ENCODE data around the gene RAPGEF1.
A peak's percentile ranks its signal among the peaks of the same experiment; 100 is the strongest.

RAPGEF1 gene

DNA sequence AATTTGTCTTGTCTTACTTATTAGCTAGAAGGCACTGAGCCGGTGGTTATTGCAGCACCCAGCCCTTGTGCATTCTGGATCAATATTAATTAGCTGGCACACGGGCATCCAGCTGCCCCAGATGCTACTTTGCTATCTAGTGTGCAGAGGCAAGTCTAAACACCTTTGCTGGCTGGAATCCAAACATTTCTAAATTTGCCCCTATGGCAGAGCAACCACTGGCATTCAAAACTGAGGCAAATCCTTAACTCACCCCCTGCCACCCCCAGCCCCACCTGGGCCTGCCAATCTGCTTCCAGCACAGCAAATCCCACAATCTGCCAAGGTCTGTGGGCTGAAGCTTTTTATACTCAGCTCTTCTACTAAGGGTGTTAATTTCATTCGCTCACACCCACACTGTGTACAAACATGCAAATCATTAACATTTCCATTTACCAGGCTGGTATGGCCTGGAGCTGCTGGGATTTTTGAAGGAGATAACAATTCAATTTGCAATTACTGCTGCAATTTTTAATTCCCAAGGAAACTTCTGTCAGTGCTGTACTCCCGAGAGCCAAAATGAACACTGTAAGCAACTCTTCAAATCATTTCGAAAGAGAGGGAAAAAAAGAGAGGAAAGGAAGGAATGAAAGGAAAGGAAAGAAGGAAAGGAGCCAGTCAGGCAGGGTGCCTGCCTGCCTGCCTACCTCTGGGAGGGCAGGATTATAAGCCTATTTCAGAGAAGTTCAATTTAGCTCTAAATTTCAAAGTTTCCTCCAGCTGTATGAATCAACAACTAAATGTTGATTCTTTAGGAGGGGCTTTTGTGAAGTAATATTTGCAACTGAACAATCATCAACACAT lies 35.5 kb downstream of the RAPGEF1 start:
- peak; percentile 42 for DNase-seq

DNA sequence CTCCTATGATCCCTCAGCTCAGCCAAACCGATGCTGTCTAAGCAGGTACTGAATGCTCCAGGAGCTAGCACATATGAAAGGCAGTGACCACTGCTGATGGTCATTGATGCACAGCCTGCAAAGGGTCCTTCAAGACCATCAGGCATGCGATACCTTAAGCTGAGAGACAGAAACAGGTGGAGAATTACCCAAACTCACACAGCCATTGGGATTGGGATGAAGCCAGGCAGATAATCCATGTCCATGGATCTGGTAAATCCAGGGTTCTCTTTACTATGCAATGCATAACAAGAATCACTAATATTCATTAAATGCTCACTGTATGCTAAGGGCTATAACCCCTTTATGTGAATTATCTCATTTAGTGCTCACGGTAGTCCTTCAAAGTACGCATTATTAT lies 36.2 kb downstream of the RAPGEF1 start:
- DNase-seq: peak; percentile 32

DNA sequence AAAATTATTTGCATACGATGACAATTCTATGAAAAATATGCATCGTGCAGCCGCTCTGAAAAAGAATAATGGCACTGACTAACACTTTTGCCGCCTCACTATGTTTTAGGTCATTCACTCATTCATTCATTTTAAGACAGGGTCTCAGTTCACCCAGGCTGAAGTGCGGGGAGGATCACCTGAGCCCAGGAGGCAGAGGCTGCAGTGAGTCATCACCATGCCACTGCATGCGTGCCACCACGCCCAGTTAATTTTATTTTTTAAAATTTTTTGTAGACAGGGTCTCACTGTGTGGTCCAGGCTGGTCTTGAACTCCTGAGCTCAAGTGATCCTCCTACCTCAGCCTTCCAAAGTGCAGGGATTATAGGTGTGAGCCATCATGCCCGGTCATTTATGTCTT lies 37.0 kb downstream of the RAPGEF1 start:
- no peak for DNase-seq

DNA sequence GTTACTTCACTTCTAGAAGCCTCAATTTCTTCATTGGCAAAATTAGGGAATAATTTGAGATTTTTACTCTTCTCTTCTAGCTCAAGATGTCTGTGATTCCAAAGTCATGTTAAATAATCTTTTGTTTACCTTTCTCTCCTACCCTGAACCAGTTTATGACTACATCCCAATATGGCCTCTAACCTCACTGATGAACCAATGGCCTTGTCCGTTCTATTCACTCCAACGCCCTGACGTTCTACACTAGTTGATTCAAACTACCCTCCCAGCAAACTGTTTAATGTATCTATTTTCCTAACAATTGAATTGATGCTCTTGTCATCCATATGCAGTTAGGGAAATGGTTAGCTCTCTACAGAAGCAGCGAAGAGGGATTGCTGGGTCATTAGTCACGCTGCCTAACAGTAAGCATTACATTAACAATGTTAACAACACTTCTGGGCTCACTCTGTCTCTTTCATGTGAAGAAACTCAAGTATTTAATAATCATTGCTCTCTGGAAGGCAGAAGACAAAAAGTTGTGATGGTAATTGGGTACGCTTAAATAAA lies 38.0 kb downstream of the RAPGEF1 start:
- peak; percentile 80 for DNase-seq

DNA sequence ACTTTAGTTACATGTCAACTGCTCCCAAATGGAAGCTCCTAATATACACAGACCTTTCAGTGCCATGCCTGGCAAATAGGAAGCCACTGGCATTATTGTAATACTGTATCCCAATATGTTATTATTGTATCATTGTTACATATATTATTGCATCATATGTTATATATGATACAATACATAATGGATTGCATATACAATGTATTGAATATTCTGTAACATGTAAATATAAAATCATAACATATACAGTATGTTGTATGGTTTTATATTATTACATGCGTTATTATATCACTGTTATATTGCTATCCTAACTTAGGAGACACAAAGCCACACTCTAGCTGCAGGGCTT lies 38.5 kb downstream of the RAPGEF1 start:
- DNase-seq: no peak

DNA sequence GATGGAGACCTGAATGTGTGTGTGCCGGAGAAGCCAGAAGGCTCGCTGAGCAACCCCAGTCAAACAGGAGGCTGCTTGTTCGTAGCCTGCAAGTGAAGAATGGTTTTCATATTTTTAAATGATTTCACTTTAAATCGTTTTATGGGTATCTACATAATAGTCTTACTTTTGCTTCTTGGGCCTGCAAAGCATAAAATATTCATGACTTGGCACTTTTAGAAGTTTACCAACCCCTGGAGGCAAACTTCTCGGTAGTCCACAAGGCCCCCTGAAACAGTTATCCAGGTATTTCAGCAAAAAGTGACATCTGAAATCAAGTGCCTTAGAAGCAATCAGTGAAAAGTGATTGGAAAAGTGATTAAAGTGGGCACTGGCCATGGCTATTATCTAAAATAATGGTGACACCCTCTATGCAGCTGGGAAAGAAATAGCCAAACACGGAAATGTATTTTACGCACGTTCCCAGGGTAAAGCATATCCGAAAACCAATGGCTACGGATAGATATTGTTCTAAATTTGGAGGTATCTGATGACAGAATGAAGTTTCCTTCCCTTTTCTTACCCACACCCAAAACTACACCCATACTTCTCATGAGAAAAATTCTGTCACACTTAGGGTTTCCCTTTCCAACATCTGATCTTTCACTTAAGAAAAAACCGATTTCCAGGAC lies 39.0 kb downstream of the RAPGEF1 start:
- no peak for DNase-seq

DNA sequence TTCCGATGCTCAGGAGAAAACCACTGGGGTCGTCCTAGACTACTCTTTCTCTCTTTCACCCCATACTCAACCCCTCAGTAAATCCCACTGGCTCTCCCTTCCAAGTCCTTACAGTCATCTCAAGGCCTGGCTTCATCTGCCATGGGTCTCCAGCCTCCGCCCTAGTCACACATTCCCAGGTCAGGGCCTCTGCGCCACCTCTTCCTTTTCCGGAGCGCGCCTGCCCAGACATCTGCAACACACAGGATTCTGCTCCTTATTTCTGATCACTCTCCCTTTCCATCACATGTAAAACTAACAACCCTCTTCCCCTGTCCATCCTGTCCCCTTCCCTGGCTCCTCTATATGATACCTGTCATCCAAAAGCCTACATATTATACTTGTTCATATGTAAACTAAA lies 39.8 kb downstream of the RAPGEF1 start:
- DNase-seq: no peak

DNA sequence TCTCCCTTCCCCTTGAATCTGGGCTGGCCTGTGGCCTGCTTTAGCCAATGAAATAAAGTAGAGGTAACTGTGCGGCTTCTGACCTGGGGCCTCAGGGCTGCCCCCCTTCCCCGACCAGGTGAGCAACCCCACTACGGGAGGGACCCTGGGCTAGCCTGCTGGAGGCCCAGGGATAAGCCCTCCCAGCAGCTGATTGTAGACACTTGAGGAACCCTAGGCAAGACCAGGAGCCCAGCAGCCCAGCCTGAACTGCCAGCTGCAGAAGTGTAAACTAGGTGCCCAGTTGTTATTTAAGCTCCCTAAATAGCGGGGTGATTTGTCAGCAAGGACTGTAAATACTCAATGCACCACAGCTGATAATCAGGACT lies 41.3 kb downstream of the RAPGEF1 start:
- DNase-seq: peak; percentile 70

DNA sequence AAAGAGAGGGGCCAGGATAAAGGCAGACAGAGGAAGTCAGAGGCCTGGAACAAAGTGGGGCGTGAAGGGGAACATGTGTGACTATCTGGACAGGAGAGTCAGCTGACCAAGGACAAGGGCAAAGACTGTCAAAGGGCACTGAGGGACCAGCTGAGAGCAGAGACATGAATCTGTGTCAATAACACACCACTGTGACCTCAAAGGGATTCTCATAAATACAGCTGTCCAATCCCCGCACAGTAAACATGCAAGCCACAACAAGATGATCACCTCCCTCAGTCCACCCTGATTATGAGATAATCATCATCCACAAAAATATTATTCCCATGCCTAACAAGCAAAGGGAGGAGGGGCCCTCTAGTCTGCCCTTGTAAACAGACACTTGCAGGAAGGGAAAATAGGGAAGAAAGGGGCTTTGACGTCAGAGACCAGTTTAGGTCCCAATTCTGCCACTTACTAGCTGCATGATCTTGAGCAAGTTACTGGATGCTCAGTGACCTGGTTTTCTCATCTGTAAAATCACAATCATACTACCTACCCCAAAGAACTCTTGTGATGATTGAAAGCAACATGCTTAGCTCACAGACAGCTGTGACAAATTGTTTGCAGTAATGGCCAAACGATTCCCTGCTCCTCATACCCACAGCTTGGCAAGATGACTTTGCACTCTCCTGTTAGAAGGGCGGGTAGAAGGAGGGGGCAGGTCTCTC lies 41.8 kb downstream of the RAPGEF1 start:
- peak; percentile 70 for DNase-seq

DNA sequence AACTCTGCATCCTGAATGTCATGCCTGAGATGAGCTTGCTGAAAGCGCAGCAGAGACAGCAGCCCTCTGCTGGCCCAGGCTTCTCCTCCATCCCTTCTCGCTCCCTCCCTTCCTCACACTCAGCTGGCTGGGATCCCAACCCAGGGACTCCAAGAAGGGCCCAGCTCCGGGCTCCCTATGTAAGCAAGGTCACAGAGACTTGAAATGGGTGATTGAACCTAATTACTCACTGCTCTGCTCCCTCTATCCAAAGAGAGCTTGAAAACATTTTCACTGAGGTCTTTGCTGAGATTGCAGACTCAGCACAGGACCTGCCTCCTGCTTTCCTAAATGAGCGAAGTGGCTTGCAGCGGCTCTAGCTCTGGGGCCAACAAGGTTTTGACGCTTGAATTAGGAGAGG lies 42.8 kb downstream of the RAPGEF1 start:
- peak; percentile 14 for DNase-seq

DNA sequence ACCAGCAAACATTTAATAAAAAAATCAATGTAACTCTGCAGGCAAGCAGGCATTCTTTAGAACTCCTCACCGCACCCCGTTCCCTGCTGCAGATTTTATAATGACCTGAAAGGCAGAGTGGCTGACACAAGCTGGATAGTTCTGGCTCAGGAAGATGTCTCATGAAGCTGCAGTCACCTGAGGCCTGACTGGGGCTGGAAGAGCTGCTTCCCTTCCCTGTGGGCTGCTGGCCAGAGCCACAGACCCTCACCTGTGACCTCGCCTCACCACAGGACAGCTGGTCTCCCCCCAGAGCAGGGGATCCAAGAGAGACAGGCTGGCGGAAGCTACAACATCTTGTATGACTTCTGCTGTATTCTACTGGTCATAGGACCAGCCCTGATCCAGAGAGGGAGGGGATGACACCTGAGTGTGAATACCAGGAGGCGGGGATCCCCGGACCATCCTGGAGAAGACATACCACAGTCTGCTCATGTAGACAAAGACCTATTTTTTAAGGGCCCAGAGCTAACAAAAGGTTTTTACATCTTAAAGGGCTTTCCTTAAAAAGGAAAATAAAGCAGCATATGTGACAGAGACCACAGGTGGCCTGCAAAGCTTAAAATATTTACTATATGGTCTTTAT lies 43.9 kb downstream of the RAPGEF1 start:
- DNase-seq: no peak

DNA sequence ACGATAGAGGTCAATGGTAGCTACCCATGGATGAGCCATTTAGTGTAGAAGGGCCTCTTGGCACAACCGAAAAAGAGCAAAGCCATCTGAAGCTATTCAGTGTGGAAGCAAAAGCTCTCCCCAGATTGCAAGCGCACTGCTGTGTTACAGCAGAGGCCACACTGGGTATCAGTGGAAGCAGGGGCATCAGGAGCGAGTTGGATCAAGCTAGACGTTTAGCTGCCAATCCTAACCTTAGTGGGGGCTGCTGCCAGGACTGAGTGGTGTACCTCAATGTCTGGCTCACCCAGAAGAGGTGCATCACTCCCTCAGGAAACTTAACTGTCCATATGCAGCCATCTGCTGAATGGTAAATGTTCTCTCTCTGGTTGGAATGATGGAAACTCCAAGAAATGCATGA lies 44.5 kb downstream of the RAPGEF1 start:
- DNase-seq: no peak

DNA sequence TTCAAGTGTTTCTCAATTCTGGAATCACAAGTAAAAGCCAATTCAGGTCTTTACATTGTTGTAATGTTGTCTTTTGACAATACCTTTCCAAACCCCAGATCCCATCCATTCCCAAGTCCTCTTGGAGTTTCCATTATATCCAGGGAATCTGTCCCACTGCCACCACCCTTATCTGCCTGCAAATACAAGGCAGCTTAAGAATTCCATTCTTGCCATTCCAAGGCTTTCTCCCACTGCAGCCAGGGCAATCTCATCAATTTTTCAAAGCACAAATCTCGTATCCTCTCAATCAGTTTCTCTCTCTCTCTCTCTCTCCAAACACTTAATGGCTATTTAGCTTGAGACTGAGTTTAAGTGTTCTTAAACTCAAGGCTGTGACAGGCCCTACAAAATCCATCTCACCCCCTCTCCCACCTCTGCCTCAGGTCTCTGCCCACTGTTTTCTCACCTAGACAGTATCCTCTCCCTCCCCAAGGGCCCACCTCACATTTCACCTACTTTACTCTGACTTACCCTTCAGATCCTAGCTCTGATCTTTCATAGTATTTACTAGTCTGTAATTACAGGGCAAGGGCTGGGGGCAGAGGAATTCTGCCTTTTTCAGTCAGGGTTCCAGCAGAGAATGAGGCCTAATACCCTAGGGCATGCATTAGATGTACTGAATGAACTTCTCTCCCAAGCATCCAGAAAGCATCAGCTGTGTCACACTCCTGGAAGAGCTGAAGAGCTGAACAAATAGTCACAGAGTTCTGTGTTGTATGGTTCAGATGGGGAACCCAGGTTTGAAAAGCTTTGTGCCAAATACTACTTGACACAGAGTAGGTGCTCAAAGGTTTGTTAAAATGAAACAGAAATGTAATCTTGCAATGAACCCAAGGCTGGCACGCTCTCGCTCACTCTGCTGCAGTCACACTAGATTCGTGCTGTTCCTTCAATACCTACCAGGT lies 46.0 kb downstream of the RAPGEF1 start:
- DNase-seq: no peak

DNA sequence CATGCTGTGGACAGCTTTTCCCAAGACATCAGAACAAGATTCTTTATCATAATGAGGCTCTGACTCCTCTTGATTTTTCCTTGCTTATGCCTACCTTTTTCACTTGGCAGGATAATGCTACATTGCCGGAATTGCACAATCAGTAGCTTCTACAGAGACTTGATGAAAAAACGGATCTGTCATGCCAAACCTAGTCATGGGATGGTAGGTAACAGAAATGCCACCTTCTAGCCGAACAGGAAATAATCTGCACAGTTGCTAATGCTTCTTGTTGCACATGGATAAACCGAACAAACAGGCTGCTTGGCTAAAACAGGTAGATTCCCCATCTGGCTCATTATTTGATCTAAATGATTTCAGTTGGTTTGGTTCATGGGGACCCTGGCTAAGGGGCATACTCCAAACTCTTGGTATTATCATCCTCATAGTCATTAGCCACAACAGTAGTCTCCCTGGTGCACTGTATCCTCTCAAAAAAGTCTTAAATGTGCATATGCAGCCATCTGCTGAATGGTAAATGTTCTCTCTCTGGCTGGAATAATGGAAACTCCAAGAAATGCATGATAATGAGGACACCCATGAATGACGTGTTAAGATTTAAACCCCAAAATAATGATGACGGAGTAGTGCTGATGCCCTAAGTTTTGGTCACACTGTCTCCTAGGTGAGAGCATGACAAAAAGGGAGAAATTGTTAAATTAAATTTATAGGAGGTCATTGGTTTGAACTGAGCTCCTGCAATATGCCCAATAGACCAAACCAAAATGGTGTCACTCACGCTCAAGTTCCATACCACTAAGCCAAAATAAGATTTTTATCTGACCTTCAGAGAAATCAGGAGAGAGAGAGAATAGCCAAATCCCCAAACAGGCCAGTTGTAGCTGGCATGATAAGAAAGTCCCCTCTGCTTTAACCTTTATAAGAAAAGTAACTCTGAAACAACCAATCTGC lies 47.0 kb downstream of the RAPGEF1 start:
- no peak for DNase-seq

DNA sequence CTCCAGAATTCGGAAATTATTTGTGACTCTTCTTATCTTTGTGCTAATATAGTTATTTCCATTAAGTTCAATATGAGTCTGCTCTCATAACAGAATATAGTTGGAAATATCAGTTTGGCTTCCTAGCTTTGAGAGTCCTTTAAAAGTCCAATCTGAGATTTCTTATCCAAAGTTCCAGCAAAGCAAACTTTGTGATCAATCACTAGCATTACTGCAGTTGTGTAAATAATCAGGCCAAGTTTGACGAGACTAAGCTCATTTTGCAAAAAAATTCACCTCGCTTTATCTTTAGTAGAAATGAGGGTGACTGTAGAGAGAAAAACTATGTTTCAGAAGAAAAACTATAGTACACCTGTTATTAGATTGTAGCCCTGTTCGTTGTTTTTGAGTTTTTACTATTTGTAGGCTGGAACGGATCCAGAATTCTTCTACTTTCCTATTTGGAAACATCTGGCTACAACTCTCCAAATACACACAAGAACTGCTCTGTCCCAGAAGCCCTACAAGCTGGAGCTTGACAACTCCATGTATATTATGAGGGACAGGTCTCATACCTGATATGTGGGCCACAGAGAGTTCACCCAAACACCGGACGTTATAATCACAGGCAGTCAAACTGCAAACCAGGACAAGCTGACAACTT lies 47.8 kb downstream of the RAPGEF1 start:
- no peak for DNase-seq

DNA sequence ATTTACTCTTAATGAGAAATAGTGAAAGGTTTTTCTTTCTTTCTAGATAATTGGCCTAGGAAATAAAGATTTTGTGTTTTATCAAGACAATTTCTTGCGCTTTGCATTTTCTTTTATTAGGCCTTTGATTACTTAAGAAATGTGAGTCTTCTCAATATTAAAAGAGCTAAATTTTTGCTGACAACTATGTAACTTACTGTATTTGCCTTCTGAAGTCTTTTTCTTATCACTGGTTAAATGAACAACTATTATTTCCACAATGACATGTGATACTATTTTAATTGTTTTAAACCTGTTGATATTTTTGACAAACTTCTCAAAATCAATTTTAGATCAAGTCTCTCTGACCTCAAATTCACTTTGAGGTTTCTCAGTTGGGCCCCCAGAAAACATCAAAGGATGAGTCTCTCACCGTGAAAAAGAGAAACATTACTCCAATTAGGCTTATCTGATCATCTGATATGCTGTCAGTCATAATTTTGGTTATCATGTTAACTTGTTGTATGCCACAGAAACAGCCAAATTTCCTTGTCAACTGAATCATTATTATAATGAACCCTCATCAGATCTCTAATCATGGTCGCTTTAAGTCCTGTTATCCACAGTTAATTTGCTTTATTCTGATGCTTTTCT lies 48.8 kb downstream of the RAPGEF1 start:
- no peak for DNase-seq

DNA sequence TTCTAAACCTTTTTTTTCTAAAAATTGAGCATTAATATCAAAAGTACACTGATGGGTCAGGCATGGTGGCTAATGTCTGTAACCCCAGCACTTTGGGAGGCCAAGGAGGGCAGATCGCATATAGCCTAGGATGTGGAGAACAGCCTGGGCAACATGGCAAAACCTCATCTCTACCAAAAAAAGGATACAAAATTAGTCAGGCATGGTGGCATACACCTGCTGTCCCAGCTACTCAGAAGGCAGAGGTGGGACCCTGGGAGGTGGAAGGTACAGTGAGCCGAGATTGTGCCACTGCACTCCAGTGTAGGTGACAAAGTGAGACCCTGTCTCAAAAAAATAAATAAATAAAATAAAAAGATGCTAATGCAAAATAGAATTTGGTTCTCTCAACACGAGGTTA lies 49.4 kb downstream of the RAPGEF1 start:
- DNase-seq: no peak

DNA sequence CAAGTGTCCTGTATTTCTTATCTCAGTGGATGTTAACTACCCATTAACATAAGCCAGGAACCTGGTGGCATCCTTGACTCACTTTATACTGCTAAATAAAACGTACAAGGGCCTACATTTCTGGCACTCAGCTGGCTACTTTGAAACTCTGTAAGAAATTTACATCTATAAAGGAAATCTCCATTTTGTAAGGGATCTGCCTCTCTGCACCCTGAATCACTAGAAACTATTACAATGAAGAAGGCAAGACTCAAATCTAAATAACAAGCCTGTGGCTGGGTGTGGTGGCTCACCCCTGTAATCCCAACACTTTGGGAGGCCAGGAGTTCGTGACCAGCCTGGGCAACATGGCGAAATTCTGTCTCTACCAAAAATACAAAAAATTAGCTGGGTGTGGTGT lies 51.5 kb downstream of the RAPGEF1 start:
- DNase-seq: no peak

DNA sequence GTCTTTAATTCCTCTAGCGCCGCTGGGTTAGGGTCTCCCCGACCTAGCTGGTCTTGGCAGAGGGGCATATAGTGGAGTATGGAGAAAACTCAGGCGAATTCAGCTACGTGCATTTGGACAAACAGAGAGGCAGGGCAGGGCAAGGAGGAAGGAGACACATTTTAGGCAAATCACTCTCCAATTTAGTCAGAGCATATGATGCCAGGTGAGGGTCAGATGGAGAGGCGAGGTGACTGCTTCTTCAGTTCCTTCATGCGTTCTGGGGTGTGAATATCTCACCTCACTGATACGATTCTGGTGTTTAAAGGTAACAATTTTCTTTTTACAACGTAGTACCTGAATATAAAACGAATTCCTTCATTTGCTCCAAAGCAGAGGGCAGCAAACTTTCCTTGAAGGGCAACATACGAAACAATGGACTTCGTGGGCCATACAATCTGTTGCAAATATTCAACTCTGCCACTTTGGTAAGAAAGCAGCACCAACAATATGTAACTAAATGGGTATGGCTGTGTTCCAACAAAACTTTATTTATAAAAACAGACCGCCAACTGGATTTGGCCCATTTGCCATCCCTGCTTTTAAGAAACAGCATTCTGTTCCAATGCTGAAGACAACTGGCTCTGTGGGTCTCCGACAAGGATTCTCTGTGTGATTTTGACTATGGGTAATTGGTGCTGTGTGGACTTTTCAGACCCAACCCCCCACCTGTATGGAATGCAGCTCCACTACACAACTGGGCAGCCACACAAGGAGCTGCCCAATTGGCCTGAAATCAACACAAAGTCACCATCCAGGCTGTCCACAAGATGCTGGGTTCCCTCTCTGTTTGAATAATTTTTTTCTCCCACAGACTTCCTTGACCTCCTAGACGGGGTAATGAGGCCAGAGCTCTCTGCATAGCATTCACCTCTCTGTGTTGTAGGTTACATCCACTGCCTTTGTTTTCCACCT lies 53.8 kb downstream of the RAPGEF1 start:
- no peak for DNase-seq
